HEK293 (cell line): ENCODE measurements around the gene MED10.

ENCODE experiments used
- CTCF ChIA-PET: fragments of 350-600 bp; formaldehyde crosslinking; extraction: SDS; loops from one replicate; lab custom pipeline; 2021; ENCODE audit warnings: antibody characterized with exemption; lab: Yijun Ruan, JAX
- POLR2A ChIA-PET: fragments of 300-600 bp; formaldehyde crosslinking; extraction: SDS; loops from one replicate; lab custom pipeline; 2020; ENCODE audit warnings: antibody characterized with exemption, inconsistent platforms; lab: Yijun Ruan, JAX
- H3K27ac ChIP-seq: fragments of 200-500 bp; sonication (Bioruptor generic); 2 replicates; pipeline ENCODE4 v1.5.1; 2014; ENCODE audit warnings: low read depth, low read length, control low read depth, inconsistent platforms; ENCODE audit errors: extremely low read depth
- H3K36me3 ChIP-seq, 2 experiments: fragments of 200-500 bp in 1 of 2; sonication (Bioruptor generic) in 1 of 2; 1 replicate in 1 of 2; 2 replicates in 1 of 2; pipeline ENCODE4 v1.5.1; 2014 to 2017; ENCODE audit warnings: inconsistent platforms in 2 of 2, low read length in 2 of 2; ENCODE audit not compliant: control insufficient read depth in 2 of 2, insufficient read depth in 1 of 2
- H3K4me1 ChIP-seq: fragments of 200-500 bp; sonication (Bioruptor generic); 2 replicates; pipeline ENCODE4 v1.5.1; 2014; ENCODE audit warnings: mild to moderate bottlenecking, low read length, inconsistent platforms; ENCODE audit not compliant: control insufficient read depth, insufficient read depth
- H3K4me3 ChIP-seq: 2 replicates; pipeline ENCODE4 v1.5.1; 2011; ENCODE audit warnings: low read depth, mild to moderate bottlenecking, control low read depth, low read length, moderate library complexity
- H3K9me3 ChIP-seq: fragments of 200-500 bp; sonication (Bioruptor generic); 2 replicates; pipeline ENCODE4 v1.5.1; 2014; ENCODE audit warnings: low read depth, low read length, inconsistent platforms; ENCODE audit not compliant: control insufficient read depth, insufficient read depth
- GLI4 ChIP-seq: fragments of 450-650 bp; formaldehyde crosslinking; IDR thresholded peaks from 2 replicates; pipeline ENCODE4 v1.5.1; 2016; ENCODE audit warnings: missing biosample characterization, missing genetic modification characterization
- OVOL3 ChIP-seq: fragments of 450-650 bp; formaldehyde crosslinking; IDR thresholded peaks from 2 replicates; pipeline ENCODE4 v1.5.1; 2016; ENCODE audit warnings: missing biosample characterization, missing genetic modification characterization
- SP7 ChIP-seq: fragments of 450-650 bp; formaldehyde crosslinking; IDR thresholded peaks from 2 replicates; pipeline ENCODE4 v1.5.1; 2016; ENCODE audit warnings: missing biosample characterization, missing genetic modification characterization
- ZBTB17 ChIP-seq: fragments of 450-650 bp; formaldehyde crosslinking; IDR thresholded peaks from 2 replicates; pipeline ENCODE4 v1.5.1; 2016; ENCODE audit warnings: missing biosample characterization, missing genetic modification characterization
- ZBTB7A ChIP-seq: fragments of 450-650 bp; formaldehyde crosslinking; IDR thresholded peaks from 2 replicates; pipeline ENCODE4 v1.5.1; 2016; ENCODE audit warnings: low read depth, missing biosample characterization, missing genetic modification characterization
- ZNF121 ChIP-seq: fragments of 450-650 bp; formaldehyde crosslinking; IDR thresholded peaks from 2 replicates; pipeline ENCODE4 v1.5.1; 2016; ENCODE audit warnings: missing biosample characterization, missing genetic modification characterization
- ZNF19 ChIP-seq: fragments of 450-650 bp; formaldehyde crosslinking; IDR thresholded peaks from 2 replicates; pipeline ENCODE4; 2016; ENCODE audit warnings: missing biosample characterization, missing genetic modification characterization, low read depth
- ZNF214 ChIP-seq: fragments of 450-650 bp; formaldehyde crosslinking; IDR thresholded peaks from 2 replicates; pipeline ENCODE4 v1.5.1; 2017; ENCODE audit warnings: missing biosample characterization, mild to moderate bottlenecking, missing genetic modification characterization, borderline replicate concordance
- ZNF311 ChIP-seq: fragments of 450-650 bp; formaldehyde crosslinking; IDR thresholded peaks from 2 replicates; pipeline ENCODE4 v1.5.1; 2017; ENCODE audit warnings: missing biosample characterization, missing genetic modification characterization, borderline replicate concordance
- ZNF366 ChIP-seq: fragments of 450-650 bp; formaldehyde crosslinking; conservative IDR thresholded peaks from 2 replicates; pipeline ENCODE4 v1.5.1; 2016; ENCODE audit warnings: missing biosample characterization, missing genetic modification characterization
- ZNF37A ChIP-seq: fragments of 450-650 bp; IDR thresholded peaks from 2 replicates; pipeline ENCODE4 v1.5.1; 2018; ENCODE audit warnings: missing biosample characterization, missing genetic modification characterization
- ZNF48 ChIP-seq: fragments of 450-650 bp; formaldehyde crosslinking; IDR thresholded peaks from 2 replicates; pipeline ENCODE4 v1.5.1; 2016; ENCODE audit warnings: missing biosample characterization, missing genetic modification characterization
- ZNF510 ChIP-seq: fragments of 450-650 bp; formaldehyde crosslinking; IDR thresholded peaks from 2 replicates; pipeline ENCODE4 v1.5.1; 2018; ENCODE audit warnings: mild to moderate bottlenecking, missing genetic modification characterization, missing biosample characterization; ENCODE audit not compliant: insufficient replicate concordance
- ZNF529 ChIP-seq: fragments of 450-650 bp; formaldehyde crosslinking; IDR thresholded peaks from 2 replicates; pipeline ENCODE4 v1.5.1; 2017; ENCODE audit warnings: missing genetic modification characterization, missing biosample characterization; ENCODE audit not compliant: insufficient replicate concordance
- ZNF561 ChIP-seq: fragments of 450-650 bp; IDR thresholded peaks from 2 replicates; pipeline ENCODE4 v1.5.1; 2018; ENCODE audit warnings: missing biosample characterization, missing genetic modification characterization, borderline replicate concordance
- ZNF677 ChIP-seq: fragments of 450-650 bp; IDR thresholded peaks from 2 replicates; pipeline ENCODE4 v1.5.0; 2018; ENCODE audit warnings: missing biosample characterization, mild to moderate bottlenecking, missing genetic modification characterization, moderate library complexity
- ZNF768 ChIP-seq: fragments of 450-650 bp; formaldehyde crosslinking; IDR thresholded peaks from 2 replicates; pipeline ENCODE4 v1.5.1; 2018; ENCODE audit warnings: missing biosample characterization, mild to moderate bottlenecking, missing genetic modification characterization
- ZNF792 ChIP-seq: fragments of 450-650 bp; formaldehyde crosslinking; IDR thresholded peaks from 2 replicates; pipeline ENCODE4 v1.5.1; 2016; ENCODE audit warnings: missing biosample characterization, missing genetic modification characterization
- TF ChIP-seq, protein P1 (sequence below): fragments of 450-650 bp; formaldehyde crosslinking; IDR thresholded peaks from 2 replicates; pipeline ENCODE4 v1.5.1; 2016; ENCODE audit warnings: missing biosample characterization, missing genetic modification characterization

MED10 gene

DNA sequence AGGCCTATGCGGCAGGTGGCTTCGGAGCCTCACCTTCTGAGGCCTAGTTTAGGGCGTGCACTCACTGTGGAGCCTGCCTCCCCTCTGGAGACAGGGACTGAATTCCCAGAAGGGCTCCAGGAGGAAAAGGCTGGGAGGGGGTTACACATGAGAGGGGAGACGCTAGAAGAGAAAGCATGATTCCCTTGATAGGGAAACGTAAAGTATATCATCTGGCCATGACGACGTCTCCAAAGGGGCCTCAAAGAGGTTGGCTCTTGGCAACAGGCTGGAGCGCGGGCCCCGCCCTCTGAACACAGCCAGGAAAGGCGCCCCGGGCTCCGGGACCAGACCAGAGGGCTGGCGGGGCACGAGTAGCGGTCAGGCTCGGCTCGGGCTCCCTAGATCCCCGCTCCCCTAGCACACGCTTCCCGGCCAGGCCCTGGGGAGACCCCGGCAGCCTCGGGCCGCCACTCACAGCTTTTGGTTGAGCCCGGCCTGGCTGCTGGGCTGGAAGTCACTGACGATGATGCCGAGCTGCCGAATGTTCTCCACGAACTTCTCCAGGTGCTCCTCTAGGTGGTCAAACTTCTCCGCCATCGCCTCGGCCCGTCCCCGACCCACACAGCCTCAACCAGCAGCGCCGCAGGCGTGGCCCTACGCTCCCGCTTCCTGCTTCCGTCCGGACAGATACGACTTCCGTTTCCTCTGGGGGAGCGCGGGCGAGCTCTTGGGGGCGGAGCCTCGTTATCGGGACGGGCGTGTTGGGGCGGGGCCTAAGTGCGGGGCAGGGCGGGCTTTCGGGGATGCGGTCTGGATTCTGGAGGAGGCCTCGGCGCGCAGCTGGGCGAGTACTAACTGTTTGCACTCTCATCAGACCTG, at the start of gene MED10 (continued):
- no peak for TF ChIP-seq ZNF48 (tag by site-specific recombination)
- peak; percentile 55; the same call in 1 of the 2 replicates for TF ChIP-seq ZNF561 (tag by site-specific recombination)

DNA sequence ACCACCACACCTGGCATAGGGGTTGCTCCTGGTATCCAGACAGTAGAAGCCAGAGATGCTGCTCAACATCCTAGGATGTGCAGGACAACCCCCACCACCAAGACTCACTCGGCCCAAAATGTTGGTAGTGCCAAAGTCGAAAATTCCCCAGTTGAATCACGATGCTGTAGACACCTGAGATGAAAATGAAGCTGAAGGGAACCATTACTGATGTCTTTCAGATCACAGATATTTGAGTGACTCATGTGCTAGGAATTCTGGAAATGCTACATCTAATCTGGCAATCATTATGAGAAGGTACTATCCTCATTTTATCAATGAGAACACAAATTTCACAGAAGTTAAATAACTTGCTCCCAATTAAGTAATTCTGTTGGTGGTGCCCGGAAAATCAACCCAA, 49.3 kb upstream of the MED10 start:
- POLR2A ChIA-PET: interaction anchor here (1.5 to 1.6 kb wide), 3 partner anchors 8 to 49 kb away, joined by 5 to 6 read pairs (median 5); partner anchors contain the start of gene MED10
- no peak overlapping the region for H3K27ac ChIP-seq
- H3K4me3 ChIP-seq: no peak overlapping the region
- no peak for TF ChIP-seq ZNF214
- TF ChIP-seq ZNF121: no peak
- no peak for TF ChIP-seq GLI4 (tag by site-specific recombination)
- TF ChIP-seq ZNF37A: no peak
- TF ChIP-seq ZNF510 (tag by site-specific recombination): peak; percentile 43
- no peak for TF ChIP-seq ZNF768 (tag by site-specific recombination)
- TF ChIP-seq, protein P1, sequence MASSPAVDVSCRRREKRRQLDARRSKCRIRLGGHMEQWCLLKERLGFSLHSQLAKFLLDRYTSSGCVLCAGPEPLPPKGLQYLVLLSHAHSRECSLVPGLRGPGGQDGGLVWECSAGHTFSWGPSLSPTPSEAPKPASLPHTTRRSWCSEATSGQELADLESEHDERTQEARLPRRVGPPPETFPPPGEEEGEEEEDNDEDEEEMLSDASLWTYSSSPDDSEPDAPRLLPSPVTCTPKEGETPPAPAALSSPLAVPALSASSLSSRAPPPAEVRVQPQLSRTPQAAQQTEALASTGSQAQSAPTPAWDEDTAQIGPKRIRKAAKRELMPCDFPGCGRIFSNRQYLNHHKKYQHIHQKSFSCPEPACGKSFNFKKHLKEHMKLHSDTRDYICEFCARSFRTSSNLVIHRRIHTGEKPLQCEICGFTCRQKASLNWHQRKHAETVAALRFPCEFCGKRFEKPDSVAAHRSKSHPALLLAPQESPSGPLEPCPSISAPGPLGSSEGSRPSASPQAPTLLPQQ (tag by site-specific recombination): no peak
- no peak for TF ChIP-seq ZNF311 (tag by site-specific recombination)
- no peaks in the 10 kb centered on the region for H3K36me3 ChIP-seq
- H3K4me1 ChIP-seq: no peaks in the 10 kb centered on the region
- H3K9me3 ChIP-seq: no peaks in the 10 kb centered on the region
- CTCF ChIA-PET: no interaction called here

DNA sequence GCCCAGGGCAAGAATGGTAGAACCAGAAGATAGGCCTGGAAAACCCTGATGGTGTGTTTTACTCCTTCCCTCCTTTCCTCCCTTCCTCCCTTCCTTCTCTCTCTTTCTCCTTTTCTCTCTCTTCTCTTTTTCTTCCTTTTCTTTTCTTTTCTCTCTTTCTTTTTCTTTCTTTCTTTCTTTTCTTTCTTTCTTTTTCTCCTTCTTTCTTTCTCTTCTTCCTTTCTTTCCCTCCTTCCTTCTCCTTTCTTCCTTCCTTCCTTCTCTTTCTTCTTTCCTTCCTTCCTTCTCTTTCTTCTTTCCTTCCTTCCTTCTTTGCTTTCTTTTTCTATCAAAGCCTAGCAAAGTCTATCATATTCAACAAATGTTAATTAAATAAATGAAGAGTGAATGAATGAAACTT, 46.4 kb upstream of the MED10 start:
- CTCF ChIA-PET: interaction anchor here (1.2 kb wide), 1 partner anchor 11 kb away, joined by 4 read pairs; no protein-coding TSS in a partner anchor
- TF ChIP-seq, protein P1 (tag by site-specific recombination): no peak
- peak; percentile 98 for TF ChIP-seq ZNF366 (tag by site-specific recombination)
- H3K36me3 ChIP-seq: no peaks in the 10 kb centered on the region
- POLR2A ChIA-PET: no interaction called here
- peaks cover under 1% of the 10 kb centered on the region for H3K4me1 ChIP-seq
- H3K9me3 ChIP-seq: no peaks in the 10 kb centered on the region
- H3K4me3 ChIP-seq: no peak overlapping the region
- H3K27ac ChIP-seq: no peak overlapping the region

DNA sequence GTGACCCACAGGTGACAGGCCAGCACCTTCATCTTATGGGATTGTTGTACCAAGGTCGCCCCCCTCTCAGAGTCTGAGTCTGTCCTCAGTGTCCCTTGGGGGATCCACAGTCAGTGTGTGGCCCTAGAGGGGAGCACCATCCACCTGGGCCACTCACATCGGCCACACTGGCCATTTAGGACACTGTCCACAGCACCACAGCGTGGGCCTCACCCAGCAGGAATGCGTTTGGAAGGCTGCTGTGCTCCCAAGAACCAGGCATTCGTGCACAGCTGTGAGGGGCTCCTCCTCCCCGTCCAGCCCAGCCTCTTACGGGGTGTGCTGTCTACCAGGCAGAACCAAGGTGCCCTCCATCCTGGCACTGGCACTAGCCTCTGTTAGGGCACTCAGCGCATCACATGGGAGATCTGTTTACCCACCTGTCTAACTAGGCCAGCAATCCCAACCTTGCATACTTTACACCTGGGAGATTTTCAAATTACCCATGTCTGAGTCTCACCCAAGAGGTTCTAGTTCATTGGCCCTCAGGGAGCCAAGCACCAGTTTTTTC, 45.8 kb upstream of the MED10 start:
- Histone ChIP-seq H3K9me3 (no peaks in the 10 kb centered on the region), H3K27ac (no peak overlapping the region), H3K4me3 (no peak overlapping the region), H3K36me3 (no peaks in the 10 kb centered on the region), H3K4me1 (peaks cover 6% of the 10 kb centered on the region)
- TF ChIP-seq ZNF792 (tag by site-specific recombination) (no peak), SP7 (tag by site-specific recombination) (no peak), ZNF529 (tag by site-specific recombination) (no peak), ZBTB7A (no peak), OVOL3 (tag by site-specific recombination) (no peak), ZBTB17 (tag by site-specific recombination) (no peak), ZNF19 (tag by site-specific recombination) (no peak), ZNF677 (no peak)
- ChIA-PET CTCF (interaction anchor here (2.4 kb wide), 1 partner anchor 11 kb away, joined by 16 read pairs; no protein-coding TSS in a partner anchor), POLR2A (no interaction called here)
